K562 (cell line): Measurements from ENCODE around the gene ZSCAN12. TPM values are rescaled to one million over a fixed set of nuclear protein-coding genes. Genes with fewer than 3 reads are reported as not detected.

Experiments
- CREB3 ChIP-seq: fragments of 450-650 bp; conservative IDR thresholded peaks from 2 replicates; pipeline ENCODE4 v1.6.1; 2016; ENCODE audit warnings: missing genetic modification characterization, low read depth, mild to moderate bottlenecking, missing compliant biosample characterization, moderate library complexity
- DACH1 ChIP-seq: fragments of 450-650 bp; IDR thresholded peaks from 2 replicates; pipeline ENCODE4 v1.6.1; 2018; ENCODE audit not compliant: partially characterized antibody
- DDX20 ChIP-seq: fragments of 450-650 bp; IDR thresholded peaks from 2 replicates; pipeline ENCODE4 v1.6.1; 2016; ENCODE audit warnings: missing genetic modification characterization, low read depth, mild to moderate bottlenecking, missing compliant biosample characterization, moderate library complexity
- EP300 ChIP-seq: IDR thresholded peaks from 2 replicates; pipeline ENCODE4 v1.6.1; 2012; ENCODE audit warnings: low read length, improper control_type of control experiment
- HEY1 ChIP-seq: fragments of 250-450 bp; sonication (Bioruptor Pico); IDR thresholded peaks from 2 replicates; pipeline ENCODE4 v1.5.0; 2020; ENCODE audit warnings: mild to moderate bottlenecking, moderate library complexity, borderline replicate concordance
- ID3 ChIP-seq, 2 experiments: fragments of 250-450 bp in 1 of 2; fragments of 450-650 bp in 1 of 2; sonication (Bioruptor Pico) in 1 of 2; IDR thresholded peaks; 2 replicates each; pipeline versions ENCODE4 v1.6.1 to v1.8.0; 2016 to 2021; ENCODE audit warnings: mild to moderate bottlenecking in 2 of 2, moderate library complexity in 2 of 2, missing compliant biosample characterization in 1 of 2, missing genetic modification characterization in 1 of 2
- MAFK ChIP-seq: IDR thresholded peaks from 2 replicates; pipeline ENCODE4 v1.6.1; 2011; ENCODE audit warnings: low read length, improper control_type of control experiment
- MLX ChIP-seq, 2 experiments: fragments of 450-650 bp in 1 of 2; sonication (generic) in 1 of 2; formaldehyde crosslinking; conservative IDR thresholded peaks; 2 replicates each; pipeline versions ENCODE4 v1.4.0 to v1.8.1; 2020 to 2022; ENCODE audit warnings: mild to moderate bottlenecking in 1 of 2, missing genetic modification reagents in 1 of 2
- MYC ChIP-seq, 2 experiments: fragments of 250-450 bp in 1 of 2; sonication (Bioruptor Pico) in 1 of 2; IDR thresholded peaks; 2 replicates each; pipeline versions ENCODE4 v1.5.1 to v1.6.1; 2012 to 2021; ENCODE audit warnings: low read depth in 2 of 2, borderline replicate concordance in 1 of 2, improper control_type of control experiment in 1 of 2, low read length in 1 of 2, mild to moderate bottlenecking in 1 of 2, moderate library complexity in 1 of 2
- NFE2L1 ChIP-seq: fragments of 450-650 bp; IDR thresholded peaks from 2 replicates; pipeline ENCODE4 v1.6.1; 2016; ENCODE audit warnings: missing genetic modification characterization, low read depth, mild to moderate bottlenecking, missing compliant biosample characterization, moderate library complexity, borderline replicate concordance
- NR2C2 ChIP-seq, 2 experiments: fragments of 200-800 bp in 1 of 2; sonication (Bioruptor generic) in 1 of 2; sonication (generic) in 1 of 2; formaldehyde crosslinking in 1 of 2; IDR thresholded peaks; 2 replicates each; pipeline versions ENCODE4 v1.6.1 to v1.8.0; 2016 to 2022; ENCODE audit warnings: mild to moderate bottlenecking in 1 of 2, missing compliant biosample characterization in 1 of 2, missing genetic modification characterization in 1 of 2, missing genetic modification reagents in 1 of 2
- PYGO2 ChIP-seq: fragments of 450-650 bp; IDR thresholded peaks from 2 replicates; pipeline ENCODE4 v1.6.1; 2016; ENCODE audit warnings: mild to moderate bottlenecking, missing genetic modification characterization, moderate library complexity, missing compliant biosample characterization
- SIX5 ChIP-seq, 2 experiments: IDR thresholded peaks; 2 replicates each; pipeline ENCODE4 v1.6.1; 2011; ENCODE audit warnings: low read length in 2 of 2, borderline replicate concordance in 1 of 2, low read depth in 1 of 2, mild to moderate bottlenecking in 1 of 2, moderate library complexity in 1 of 2; ENCODE audit not compliant: insufficient read depth in 1 of 2
- TAF9B ChIP-seq: fragments of 450-650 bp; IDR thresholded peaks from 2 replicates; pipeline ENCODE4 v1.6.1; 2018; ENCODE audit warnings: mild to moderate bottlenecking; ENCODE audit not compliant: partially characterized antibody
- TGIF2 ChIP-seq: sonication (generic); formaldehyde crosslinking; IDR thresholded peaks from 2 replicates; pipeline ENCODE4 v1.8.1; 2022; ENCODE audit warnings: mild to moderate bottlenecking, missing genetic modification reagents, moderate library complexity
- TSHZ1 ChIP-seq: fragments of 250-450 bp; sonication (Bioruptor Pico); IDR thresholded peaks from 2 replicates; pipeline ENCODE4 v1.4.0; 2020; ENCODE audit warnings: mild to moderate bottlenecking, moderate library complexity
- ZBTB8A ChIP-seq: fragments of 450-650 bp; IDR thresholded peaks from 2 replicates; pipeline ENCODE4 v1.6.1; 2018; ENCODE audit warnings: mild to moderate bottlenecking, moderate library complexity; ENCODE audit not compliant: partially characterized antibody
- ZC3H11A ChIP-seq: IDR thresholded peaks from 2 replicates; pipeline ENCODE4 v1.6.1; 2012; ENCODE audit warnings: low read depth, low read length, improper control_type of control experiment
- ZNF146 ChIP-seq: IDR thresholded peaks from one replicate; pipeline ENCODE4 v1.6.1; 2018; ENCODE audit warnings: missing compliant biosample characterization; ENCODE audit not compliant: unreplicated experiment
- polyA plus RNA-seq, 8 experiments: library from polyadenylated mRNA; depleted of rRNA in 4 of 8; stranded (reverse) in 5 of 8; unstranded in 3 of 8; fragments of >200 nt; fragmentation: Nextera tagmentation in 2 of 8; fragmentation: Illumina TruSeq in 1 of 8; extraction: Ambion mirVana in 2 of 8; extraction: Trizol in 1 of 8; gene quantifications; 2 replicates each; pipeline versions ENCODE4 v1.2.1 to v1.2.3, GENCODE V29; 2011 to 2014; ENCODE audit warnings: inconsistent platforms in 1 of 8, missing spikeins in 1 of 8
- total RNA-seq, 7 experiments: library from RNA; depleted of rRNA in 6 of 7; stranded (reverse); fragments of >200 nt in 6 of 7; fragmentation: Illumina TruSeq in 2 of 7; extraction: Trizol in 2 of 7; gene quantifications; 2 replicates each; pipeline versions ENCODE4 v1.2.1 to v1.2.3, GENCODE V29; 2011 to 2021; ENCODE audit warnings: low replicate concordance in 1 of 7

Gene ZSCAN12
- total and polyA plus RNA-seq, 9 of the 15 experiments (the other 6 are each of a cell fraction or from before 2014, with no cell fraction given) = 2.5 to 19.6 (median 12.5) TPM

- TF ChIP-seq CREB3 (tag) = 0 out of 2 replicates have a peak, but pooled peaks have one; percentile 29
- TF ChIP-seq MAFK = peak; percentile 41
- peak; percentile 76 for TF ChIP-seq MYC (IDR thresholded peaks at IDR 0.05; ENCODE audit: low read depth, low read length)
- TF ChIP-seq MYC (CRISPR knock-in tag; IDR thresholded peaks at IDR 0.05; ENCODE audit: borderline replicate concordance, low read depth) = peak; percentile 30; the same call in 1 of the 2 replicates
- no peak for TF ChIP-seq TSHZ1
- TF ChIP-seq TGIF2 (CRISPR knock-in tag) = no peak
- no peak for TF ChIP-seq SIX5 (IDR thresholded peaks at IDR 0.05; ENCODE audit: borderline replicate concordance in 1 of 2, insufficient read depth in 1 of 2, low read depth in 1 of 2, low read length in 2 of 2)
- TF ChIP-seq EP300 = peak; percentile 64
- no peak for TF ChIP-seq NR2C2 (CRISPR knock-in tag; IDR thresholded peaks at IDR 0.05)
- TF ChIP-seq NR2C2 (tag; IDR thresholded peaks at IDR 0.05) = peak; percentile 80
- no peak for TF ChIP-seq HEY1 (CRISPR knock-in tag)
- TF ChIP-seq NFE2L1 (tag) = no peak
- TF ChIP-seq PYGO2 (tag) = no peak
- TF ChIP-seq DACH1 = no peak
- no peak for TF ChIP-seq ID3 (CRISPR knock-in tag; IDR thresholded peaks at IDR 0.05)
- TF ChIP-seq ID3 (tag; IDR thresholded peaks at IDR 0.05) = peak; percentile 71; the same call in 1 of the 2 replicates
- TF ChIP-seq ZBTB8A = no peak
- no peak; a peak in 1 of 4 replicates for TF ChIP-seq MLX (CRISPR knock-in tag; conservative IDR thresholded peaks at IDR 0.05)
- TF ChIP-seq TAF9B = peak; percentile 92
- no peak for TF ChIP-seq ZNF146 (CRISPR knock-in tag)
- no peak for TF ChIP-seq DDX20 (tag)
- TF ChIP-seq ZC3H11A = no peak
Measured at GRCh38 chr6:28349892-28350737, 49.4 kb downstream of the ZSCAN12 start, which contains the start of gene ZKSCAN3 (continued).
